HepG2 (cell line): ENCODE measurements around the gene HCN4.

ENCODE experiments used
- EZH2 ChIP-seq: conservative IDR thresholded peaks from 2 replicates; pipeline ENCODE4 v1.6.1; 2012; ENCODE audit warnings: mild to moderate bottlenecking, low read depth, low read length, moderate library complexity
- POLR2A ChIP-seq, 2 experiments: IDR thresholded peaks; 2 replicates each; pipeline ENCODE4 v1.6.1; 2011; ENCODE audit warnings: low read depth in 2 of 2, low read length in 2 of 2, mild to moderate bottlenecking in 1 of 2, moderate library complexity in 1 of 2; ENCODE audit not compliant: insufficient read depth in 1 of 2
- POLR2AphosphoS2 ChIP-seq: IDR thresholded peaks from 2 replicates; pipeline ENCODE4 v1.6.1; 2011; ENCODE audit warnings: low read depth, low read length, improper control_type of control experiment
- RXRB ChIP-seq: IDR thresholded peaks from 2 replicates; pipeline ENCODE4 v1.6.1; 2016; ENCODE audit warnings: borderline replicate concordance, missing genetic modification reagents, missing compliant biosample characterization
- SMC3 ChIP-seq: IDR thresholded peaks from 2 replicates; pipeline ENCODE4 v1.6.1; 2011; ENCODE audit warnings: low read length, improper control_type of control experiment
- TGIF2 ChIP-seq: IDR thresholded peaks from 2 replicates; pipeline ENCODE4 v1.6.1; 2016; ENCODE audit warnings: control low read depth, missing compliant biosample characterization
- XRCC5 ChIP-seq: fragments of 200-400 bp; formaldehyde crosslinking; optimal IDR thresholded peaks from 2 replicates; pipeline ENCODE3; 2017; ENCODE audit warnings: mild to moderate bottlenecking, low read length
- ZBTB7A ChIP-seq: sonication (generic); formaldehyde crosslinking; IDR thresholded peaks from 2 replicates; pipeline ENCODE4 v1.8.0; 2022; ENCODE audit warnings: mild to moderate bottlenecking, missing genetic modification reagents
- ZNF530 ChIP-seq: sonication (generic); formaldehyde crosslinking; IDR thresholded peaks from 2 replicates; pipeline ENCODE4 v1.5.0; 2020; ENCODE audit warnings: low read depth, mild to moderate bottlenecking, missing genetic modification reagents
- TF ChIP-seq, protein P1 (sequence below), 2 experiments: sonication (generic) in 1 of 2; formaldehyde crosslinking in 1 of 2; IDR thresholded peaks; 2 replicates each; pipeline versions ENCODE4 v1.5.1 to v1.6.1; 2011 to 2020; ENCODE audit warnings: borderline replicate concordance in 1 of 2, low read depth in 1 of 2, low read length in 1 of 2, mild to moderate bottlenecking in 1 of 2, missing genetic modification reagents in 1 of 2, moderate library complexity in 1 of 2
- TF ChIP-seq, protein P2 (sequence below): sonication (generic); formaldehyde crosslinking; IDR thresholded peaks from 2 replicates; pipeline ENCODE4 v1.5.0; 2020; ENCODE audit warnings: mild to moderate bottlenecking, missing genetic modification reagents, moderate library complexity
- TF ChIP-seq, protein P3 (sequence below): sonication (generic); formaldehyde crosslinking; IDR thresholded peaks from 2 replicates; pipeline ENCODE4 v1.4.0; 2020; ENCODE audit warnings: missing genetic modification reagents, mild to moderate bottlenecking, borderline replicate concordance

DNA sequence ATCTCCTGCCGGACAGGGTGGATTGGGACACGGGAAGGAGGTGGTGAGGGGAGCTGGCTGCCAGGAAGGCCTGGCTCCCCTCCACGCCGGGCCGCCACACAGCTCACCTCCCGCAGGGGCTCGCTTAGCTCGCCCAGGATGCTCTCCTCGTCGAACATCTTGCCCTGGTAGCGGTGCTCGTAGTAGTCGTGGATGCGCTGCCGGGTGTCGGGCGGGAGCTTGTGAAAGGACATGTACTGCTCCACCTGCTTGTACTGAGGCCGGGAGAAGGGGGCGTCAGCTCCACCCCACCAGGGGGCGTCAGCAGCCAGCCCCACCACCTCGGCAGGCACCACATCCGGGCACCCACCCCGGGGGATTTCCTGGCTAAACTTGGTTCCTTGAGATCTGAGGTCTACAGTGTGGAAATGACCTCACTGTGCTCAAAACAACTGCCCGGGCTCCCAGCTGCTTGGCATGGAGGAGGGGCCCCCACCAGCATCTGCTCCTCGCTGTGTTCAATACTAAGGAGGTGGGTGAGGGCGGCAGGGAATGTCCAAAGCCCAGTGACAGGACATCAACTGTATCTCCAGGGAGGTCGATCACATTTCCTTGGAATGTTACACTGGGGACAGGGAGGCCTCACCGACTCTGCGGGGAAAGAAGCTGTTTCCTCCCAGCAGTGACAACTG, 43.4 kb downstream of the HCN4 start:
- TF ChIP-seq, protein P1, sequence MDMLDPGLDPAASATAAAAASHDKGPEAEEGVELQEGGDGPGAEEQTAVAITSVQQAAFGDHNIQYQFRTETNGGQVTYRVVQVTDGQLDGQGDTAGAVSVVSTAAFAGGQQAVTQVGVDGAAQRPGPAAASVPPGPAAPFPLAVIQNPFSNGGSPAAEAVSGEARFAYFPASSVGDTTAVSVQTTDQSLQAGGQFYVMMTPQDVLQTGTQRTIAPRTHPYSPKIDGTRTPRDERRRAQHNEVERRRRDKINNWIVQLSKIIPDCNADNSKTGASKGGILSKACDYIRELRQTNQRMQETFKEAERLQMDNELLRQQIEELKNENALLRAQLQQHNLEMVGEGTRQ (IDR thresholded peaks at IDR 0.05; ENCODE audit: low read depth, low read length), result no peak
- TF ChIP-seq, protein P1 (CRISPR knock-in tag; IDR thresholded peaks at IDR 0.05; ENCODE audit: borderline replicate concordance), result no peak
- no peak for TF ChIP-seq POLR2A (IDR thresholded peaks at IDR 0.05; ENCODE audit: insufficient read depth in 1 of 2, low read depth in 2 of 2, low read length in 2 of 2)
- no peak for TF ChIP-seq POLR2AphosphoS2
- TF ChIP-seq, protein P2, sequence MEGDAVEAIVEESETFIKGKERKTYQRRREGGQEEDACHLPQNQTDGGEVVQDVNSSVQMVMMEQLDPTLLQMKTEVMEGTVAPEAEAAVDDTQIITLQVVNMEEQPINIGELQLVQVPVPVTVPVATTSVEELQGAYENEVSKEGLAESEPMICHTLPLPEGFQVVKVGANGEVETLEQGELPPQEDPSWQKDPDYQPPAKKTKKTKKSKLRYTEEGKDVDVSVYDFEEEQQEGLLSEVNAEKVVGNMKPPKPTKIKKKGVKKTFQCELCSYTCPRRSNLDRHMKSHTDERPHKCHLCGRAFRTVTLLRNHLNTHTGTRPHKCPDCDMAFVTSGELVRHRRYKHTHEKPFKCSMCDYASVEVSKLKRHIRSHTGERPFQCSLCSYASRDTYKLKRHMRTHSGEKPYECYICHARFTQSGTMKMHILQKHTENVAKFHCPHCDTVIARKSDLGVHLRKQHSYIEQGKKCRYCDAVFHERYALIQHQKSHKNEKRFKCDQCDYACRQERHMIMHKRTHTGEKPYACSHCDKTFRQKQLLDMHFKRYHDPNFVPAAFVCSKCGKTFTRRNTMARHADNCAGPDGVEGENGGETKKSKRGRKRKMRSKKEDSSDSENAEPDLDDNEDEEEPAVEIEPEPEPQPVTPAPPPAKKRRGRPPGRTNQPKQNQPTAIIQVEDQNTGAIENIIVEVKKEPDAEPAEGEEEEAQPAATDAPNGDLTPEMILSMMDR (CRISPR knock-in tag), result peak; percentile 31
- TF ChIP-seq SMC3, result no peak
- TF ChIP-seq EZH2, result no peak
- no peak for TF ChIP-seq XRCC5
- no peak for TF ChIP-seq ZNF530 (CRISPR knock-in tag)
- TF ChIP-seq, protein P3, sequence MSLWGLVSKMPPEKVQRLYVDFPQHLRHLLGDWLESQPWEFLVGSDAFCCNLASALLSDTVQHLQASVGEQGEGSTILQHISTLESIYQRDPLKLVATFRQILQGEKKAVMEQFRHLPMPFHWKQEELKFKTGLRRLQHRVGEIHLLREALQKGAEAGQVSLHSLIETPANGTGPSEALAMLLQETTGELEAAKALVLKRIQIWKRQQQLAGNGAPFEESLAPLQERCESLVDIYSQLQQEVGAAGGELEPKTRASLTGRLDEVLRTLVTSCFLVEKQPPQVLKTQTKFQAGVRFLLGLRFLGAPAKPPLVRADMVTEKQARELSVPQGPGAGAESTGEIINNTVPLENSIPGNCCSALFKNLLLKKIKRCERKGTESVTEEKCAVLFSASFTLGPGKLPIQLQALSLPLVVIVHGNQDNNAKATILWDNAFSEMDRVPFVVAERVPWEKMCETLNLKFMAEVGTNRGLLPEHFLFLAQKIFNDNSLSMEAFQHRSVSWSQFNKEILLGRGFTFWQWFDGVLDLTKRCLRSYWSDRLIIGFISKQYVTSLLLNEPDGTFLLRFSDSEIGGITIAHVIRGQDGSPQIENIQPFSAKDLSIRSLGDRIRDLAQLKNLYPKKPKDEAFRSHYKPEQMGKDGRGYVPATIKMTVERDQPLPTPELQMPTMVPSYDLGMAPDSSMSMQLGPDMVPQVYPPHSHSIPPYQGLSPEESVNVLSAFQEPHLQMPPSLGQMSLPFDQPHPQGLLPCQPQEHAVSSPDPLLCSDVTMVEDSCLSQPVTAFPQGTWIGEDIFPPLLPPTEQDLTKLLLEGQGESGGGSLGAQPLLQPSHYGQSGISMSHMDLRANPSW (CRISPR knock-in tag), result no peak
- no peak for TF ChIP-seq TGIF2 (CRISPR knock-in tag)
- no peak for TF ChIP-seq ZBTB7A (CRISPR knock-in tag)
- no peak for TF ChIP-seq RXRB
